ENCODE data around the gene VSTM4.

Gene VSTM4

DNA sequence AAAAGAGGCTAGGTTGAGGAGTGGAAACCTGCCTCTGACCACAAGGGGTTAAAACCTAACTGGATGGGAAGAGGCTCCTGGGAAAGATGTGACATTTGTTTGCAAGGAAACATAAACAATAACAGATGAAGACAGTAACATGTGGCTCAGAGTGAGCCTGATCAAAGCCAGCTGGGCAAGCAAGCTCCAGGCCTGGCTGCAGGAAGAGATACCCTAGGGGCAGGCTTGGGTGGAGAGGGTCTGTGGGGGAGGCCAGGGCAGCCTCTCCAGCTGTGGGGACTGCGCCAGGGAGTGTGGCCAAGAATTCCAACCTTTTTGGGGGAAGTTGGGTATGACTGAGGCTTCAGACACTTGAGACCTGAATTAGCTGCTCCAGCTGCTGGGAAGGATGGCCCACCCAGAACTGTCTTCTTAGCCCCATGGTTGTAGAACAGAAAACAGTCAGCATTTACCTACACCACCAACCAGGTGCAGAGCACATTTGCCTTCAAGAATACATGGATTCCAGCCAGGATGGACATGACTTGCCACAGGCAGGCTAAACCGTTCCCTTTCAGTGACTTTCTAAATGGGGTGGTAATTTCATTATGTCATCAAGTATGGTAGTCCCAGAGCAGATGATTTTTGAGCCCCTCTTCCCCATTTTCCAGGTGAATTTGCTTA, 28.9 kb upstream of the VSTM4 start:
- no peak overlapping the region for H3K4me3 ChIP-seq (ENCODE audit: low read depth, low read length)
- DNase-seq (ENCODE audit: low read depth) = no peak

DNA sequence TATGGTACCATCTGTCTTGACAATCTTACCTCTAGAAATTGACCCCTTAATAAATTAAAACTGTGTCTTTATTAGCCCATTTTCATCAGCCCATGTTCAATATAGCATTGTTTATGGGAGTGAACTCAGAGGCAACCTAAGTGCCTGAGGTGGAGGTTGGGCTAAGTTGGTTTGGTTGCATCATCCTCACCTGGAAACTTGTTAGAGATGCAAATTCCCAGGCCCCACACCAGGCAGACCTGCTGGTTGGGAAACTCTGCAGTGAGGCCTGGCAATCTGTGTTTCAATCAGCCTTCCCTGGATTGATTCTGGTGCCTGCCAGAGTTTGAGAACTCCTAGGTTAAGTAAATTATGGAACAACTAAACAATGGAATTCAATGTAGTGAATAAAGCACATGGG, 27.9 kb upstream of the VSTM4 start:
- H3K4me3 ChIP-seq (ENCODE audit: low read depth, low read length) = no peak overlapping the region
- no peak for DNase-seq (ENCODE audit: low read depth)

DNA sequence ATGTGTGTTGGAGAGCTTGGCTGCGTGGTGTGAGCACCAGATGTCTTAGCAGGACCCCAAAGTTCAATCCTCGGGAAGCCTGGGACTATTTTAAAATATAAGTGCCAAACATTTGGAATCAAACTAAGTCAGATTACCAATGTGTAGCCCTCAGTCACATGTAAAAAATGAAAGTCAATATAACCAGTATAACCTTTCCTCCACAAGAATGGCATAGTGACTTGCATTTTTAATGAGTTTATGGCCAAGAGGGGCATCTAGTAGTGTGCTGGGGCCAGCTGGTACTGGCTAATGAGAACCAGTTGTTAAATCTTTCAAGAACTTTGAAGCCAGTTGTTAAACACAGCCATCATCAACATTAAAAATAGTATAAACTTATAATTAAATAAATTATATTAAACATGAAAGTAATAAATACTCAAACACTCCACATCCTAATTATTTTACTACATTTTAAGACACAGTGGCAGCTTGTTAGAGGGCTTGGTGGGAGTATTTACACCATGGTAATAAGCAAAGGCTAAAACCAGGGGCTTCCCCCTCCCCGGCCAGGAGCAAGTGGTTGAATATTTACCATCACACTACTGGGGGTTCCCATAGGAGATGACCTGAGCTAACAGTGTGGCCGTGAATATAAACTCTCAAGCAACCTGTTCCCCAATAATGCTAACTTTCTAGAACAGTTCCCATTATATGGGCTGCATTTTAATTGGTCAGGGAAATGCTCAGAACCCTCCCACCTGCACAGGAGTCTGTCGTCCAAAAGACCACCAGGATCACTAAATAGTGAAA, 26.4 kb upstream of the VSTM4 start:
- no peak for DNase-seq (ENCODE audit: low read depth)
- H3K4me3 ChIP-seq (ENCODE audit: low read depth, low read length) = no peak overlapping the region

DNA sequence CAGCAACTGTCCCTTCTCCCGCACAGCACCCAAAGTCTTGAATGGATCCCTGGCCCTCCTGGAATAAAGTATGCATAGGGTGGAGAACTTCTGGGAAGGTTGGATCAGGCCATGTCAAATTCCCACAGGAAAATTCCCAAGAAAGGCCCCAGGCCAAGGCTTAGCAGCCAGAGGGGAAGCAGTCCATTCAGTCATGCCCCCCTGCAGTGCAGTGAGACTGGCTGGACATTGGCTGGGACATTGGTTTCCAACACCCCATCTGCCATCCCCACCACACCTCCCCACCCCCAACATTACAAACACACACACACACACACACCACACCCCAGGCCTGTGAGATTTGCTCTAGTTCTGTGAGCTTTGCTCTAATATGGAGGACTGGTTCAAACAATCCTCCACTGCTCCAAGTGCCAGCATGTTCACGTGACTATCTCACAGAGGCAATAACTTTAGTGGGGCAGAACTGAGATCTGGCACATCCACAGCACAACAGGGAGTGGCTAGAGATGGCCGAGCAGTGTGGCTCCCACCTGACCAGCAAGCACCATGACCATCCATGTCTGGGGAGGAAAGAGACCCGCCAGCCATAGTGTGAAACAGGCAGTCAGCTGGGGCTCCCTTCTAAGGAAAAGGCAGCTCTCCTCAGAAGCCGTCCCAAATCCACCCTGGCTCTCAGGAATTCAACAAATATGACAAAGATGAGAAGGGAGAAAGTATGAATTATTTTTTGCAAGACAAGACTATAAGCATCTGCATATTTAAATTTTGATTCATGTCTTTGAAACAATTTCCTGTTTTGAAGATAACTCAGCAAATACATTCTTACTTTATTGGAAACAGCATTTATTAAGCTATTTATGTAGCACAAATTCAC, 25.2 kb upstream of the VSTM4 start:
- H3K4me3 ChIP-seq (ENCODE audit: low read depth, low read length) = no peak overlapping the region
- no peak for DNase-seq (ENCODE audit: low read depth)

DNA sequence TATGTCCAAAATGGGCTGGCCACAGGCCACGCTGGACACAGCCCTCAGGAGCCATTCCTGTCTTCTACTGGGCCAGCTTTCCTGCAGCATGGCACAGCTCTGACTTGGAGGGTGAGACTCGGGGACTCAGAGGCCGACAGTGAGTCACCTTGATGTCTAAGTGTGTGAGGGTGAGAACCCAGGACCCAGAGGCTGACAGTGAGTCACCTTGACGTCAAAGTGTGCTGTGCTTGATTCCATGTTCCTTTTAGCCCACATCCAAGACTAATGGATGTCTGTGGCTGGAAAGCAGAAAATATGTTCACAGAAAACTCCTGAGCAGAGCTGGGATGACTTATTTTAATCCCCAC, 24.5 kb upstream of the VSTM4 start:
- no peak overlapping the region for H3K4me3 ChIP-seq (ENCODE audit: low read depth, low read length)

DNA sequence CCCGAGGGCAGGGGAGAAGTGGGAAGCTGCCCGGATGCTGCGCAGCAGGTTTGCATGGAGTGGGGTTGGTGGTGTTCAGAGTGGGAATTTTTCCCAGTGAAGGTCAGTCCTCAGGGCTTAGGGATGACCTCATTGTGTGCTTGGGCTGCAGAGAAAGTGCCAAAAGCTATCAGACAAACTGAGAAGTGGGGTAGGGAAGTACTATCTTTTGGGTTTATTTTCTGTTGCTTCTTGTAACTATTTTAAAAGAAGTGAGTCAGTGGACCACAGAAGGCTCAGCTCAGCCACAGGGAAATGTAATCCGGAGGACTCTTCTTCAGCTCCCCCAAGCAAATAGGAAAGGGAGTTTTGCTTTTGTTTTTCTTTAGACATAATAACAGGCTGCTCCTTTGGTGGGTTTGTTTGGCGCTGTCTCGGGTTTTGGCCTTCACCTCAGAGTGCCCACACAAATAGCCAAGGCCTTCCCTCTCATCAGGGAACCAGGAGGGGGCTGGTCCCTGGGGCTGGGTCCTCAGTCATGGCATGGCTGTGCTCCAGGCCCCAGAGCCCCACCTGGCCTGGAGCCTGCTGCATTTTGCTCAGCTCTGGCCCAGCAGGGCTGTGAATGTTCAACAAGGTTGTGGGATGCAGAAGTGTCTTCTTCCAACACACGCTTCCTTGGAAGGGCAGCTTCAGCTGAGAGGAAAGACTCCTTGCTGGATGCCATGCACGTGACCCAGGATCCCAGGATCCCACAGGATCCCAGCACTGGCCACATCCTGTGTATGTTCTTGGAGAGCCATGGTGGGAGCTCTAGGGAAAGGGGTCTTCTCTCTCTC, 23.9 kb upstream of the VSTM4 start:
- no peak overlapping the region for H3K4me3 ChIP-seq (ENCODE audit: low read depth, low read length)
- DNase-seq (ENCODE audit: low read depth) = no peak

More for the DNA sequence above, 24.5 kb upstream of the VSTM4 start:
- peak; percentile 89 for DNase-seq (ENCODE audit: low read depth)

DNA sequence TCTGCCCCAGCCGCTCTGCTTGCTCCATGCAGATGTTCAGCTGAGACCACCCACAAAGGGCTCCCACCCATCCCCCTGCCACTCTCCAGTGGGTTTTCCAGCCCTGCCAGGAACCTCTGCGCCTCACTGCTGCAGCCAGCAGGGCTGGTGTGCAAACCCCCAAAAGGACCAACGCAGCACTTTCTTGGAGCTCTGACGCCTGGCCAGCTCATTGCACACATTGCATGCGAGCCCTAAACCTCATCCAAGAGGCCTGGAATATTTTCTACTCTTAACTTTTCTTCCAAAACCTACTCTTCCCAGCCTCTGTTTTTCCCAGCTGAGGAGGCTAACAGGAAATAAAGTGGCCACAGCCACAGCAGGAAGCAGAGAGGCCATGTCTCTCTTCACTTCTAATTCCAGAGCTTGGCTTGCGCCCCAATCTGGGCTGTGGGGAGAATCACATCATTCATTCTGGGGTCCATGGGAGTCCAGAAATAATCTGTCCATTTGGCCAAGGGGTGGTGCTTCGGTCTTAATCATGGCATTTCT, 23.1 kb upstream of the VSTM4 start:
- H3K4me3 ChIP-seq (ENCODE audit: low read depth, low read length) = no peak overlapping the region
- peak; percentile 51 for DNase-seq (ENCODE audit: low read depth)

DNA sequence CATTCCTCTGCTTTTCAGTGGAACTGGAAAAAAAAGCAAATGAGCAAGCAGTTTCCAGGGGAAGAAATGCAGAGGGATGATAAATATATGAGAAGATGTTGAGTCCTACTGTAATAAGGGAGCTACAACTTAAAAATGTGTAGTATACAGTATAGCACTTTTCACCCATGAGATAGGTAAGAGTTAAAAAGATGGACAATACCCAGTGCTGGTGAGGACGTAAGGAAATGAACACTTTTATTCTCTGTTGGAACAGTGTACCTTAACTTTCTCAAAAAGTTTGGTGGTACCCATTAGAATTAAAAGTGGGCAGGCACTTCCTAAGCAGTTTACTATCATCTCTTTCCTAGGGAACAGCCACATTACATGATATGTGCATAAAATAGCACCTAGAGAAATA, 21.2 kb upstream of the VSTM4 start:
- no peak overlapping the region for H3K4me3 ChIP-seq (ENCODE audit: low read depth, low read length)
- DNase-seq (ENCODE audit: low read depth) = no peak

DNA sequence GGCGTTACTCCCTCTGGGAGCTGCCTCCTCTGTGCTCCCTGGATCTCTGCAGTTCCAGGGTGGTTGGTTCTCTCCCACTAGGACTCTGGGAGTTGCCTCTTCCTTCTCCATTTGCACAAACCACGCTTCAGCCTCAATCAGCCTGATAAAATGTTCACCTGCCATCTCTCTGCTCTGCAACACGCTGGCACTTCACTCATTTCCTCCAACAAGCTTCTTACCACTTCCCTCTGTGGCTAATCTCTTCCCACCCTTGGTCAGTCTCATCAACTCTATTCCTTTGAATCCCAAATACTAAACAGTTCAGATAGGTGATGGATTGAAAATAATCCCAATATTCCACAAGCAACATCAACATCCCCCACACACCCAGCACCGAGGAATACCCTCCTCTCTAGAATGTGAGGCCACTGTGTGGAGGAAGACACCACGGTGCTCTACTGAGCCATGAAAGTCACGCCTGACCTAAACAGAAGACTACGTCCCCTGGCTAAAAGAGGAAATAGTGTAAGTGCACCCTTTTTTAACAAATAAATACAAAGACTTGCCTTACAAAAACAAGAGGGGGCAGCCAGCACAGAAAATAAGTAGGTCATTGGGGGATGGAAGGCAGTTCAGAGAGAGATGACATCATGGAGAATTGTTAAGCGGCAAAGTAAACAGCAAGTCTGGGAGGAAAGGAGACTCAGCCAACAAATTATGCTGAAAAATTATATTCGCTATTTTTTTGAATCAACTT, 20.4 kb upstream of the VSTM4 start:
- H3K4me3 ChIP-seq (ENCODE audit: low read depth, low read length) = no peak overlapping the region
- no peak for DNase-seq (ENCODE audit: low read depth)

DNA sequence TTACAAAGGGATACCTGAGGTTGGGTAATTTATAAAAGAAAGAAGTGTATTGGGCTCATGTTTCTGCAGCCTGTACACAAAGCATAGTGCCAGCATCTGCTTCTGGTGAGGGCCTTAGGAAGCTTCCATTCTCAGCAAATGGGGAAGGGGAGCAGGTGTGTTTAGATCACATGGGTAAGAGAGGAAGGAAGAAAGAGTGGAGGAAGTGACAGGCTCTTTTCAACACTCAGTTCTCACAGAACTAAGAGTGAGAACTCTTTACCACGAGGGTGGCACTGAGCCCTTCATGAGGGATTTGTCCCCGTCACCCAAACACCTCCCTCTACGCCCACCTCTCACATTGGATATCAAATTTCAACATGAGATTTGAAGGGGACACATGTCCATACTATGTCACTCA, 19.0 kb upstream of the VSTM4 start:
- DNase-seq (ENCODE audit: low read depth) = no peak
- H3K4me3 ChIP-seq (ENCODE audit: low read depth, low read length) = no peak overlapping the region

DNA sequence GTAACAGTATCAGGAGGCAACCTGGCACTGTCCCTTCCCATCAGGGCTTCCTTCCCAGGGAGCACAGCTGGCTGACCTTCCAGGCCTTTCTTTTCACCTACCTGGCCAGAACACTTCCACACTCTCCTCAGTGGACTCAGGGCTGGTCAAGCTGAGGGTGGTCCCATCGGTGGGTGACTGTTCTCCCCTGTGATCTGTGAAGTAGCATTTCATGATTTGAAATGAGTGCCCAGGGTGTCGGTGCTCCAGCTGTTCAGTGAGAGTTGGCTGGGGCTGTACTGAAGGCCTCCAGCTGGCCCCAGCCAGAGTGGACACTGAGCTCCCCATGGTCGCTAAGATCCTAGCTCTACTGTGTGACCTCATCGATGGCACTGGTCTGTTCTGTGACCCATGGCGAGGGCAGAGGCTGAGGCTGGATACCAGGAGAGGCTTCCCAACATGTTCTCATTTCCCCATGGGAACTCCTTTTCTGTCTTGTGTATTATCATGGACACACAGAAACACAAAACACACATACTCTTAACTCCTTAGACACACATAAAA, 18.5 kb upstream of the VSTM4 start, which contains the start of gene FAM170B:
TSS of gene FAM170B (minus strand) at position 316 of the 543 bp plus-strand sequence. CDS start at position 213, 103 bp downstream.
- no peak for DNase-seq (ENCODE audit: low read depth)

DNA sequence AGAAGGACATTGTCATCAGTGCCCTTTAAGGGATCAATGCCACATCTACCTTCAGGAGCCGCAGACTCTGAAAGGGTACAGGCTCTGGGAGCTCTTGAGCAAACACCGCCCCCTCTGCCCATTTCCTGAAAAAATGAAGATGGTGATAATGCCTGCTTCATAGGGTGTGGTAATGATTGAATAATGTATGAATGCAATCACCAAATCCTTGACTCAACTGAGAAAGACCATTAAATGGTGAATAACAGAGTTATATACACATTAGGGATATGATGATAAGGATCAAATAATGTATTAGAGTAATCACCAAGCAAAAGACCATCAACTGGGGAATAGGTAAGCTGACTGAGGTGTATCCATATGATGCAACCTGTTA, 17.0 kb upstream of the VSTM4 start:
- no peak for DNase-seq (ENCODE audit: low read depth)

More for the DNA sequence above, 18.5 kb upstream of the VSTM4 start, which contains the start of gene FAM170B:
- H3K4me3 ChIP-seq (ENCODE audit: low read depth, low read length) = no peak within 1 kb of the TSS

DNA sequence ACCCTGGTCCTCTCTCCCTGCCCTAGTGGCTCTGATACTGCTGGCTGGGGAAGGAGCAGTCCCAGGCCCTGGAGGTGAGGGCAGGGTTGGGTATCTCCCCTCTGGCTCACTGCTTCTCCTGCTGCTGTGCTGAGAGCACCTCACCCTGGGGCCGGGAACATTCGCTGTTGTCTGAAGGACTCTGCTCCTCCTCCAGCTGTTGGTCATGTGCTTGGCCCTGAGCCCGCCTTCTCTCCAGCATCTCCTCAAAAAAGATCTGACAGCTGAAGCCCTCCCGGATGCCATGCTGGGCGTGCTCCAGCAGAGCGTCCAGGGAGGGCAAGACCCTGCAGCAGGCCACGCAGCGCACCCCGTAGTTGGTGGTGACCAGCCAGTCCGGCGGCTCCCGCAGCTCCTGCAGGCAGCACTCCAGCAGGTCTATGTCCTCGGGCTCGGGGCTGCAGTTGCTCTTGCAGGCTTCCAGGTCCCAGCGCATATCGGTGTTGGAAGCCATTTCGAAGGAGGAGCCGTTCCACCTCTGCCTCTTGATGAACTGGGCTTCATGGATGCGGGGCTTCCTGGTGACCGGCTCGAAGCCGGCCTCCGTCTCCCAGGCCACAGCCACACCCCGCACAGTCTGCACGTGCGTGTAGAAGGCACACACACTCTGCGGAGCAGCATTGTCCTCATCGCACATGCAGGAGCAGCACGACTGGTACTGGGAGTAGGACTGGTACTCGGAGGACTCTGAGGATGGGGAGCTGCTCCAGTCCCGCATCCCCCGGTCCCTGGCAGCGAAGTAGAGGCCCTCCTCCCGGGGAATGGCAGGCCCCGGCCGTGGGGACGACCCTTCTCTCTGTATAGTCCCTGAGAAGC, 16.4 kb upstream of the VSTM4 start:
- DNase-seq (ENCODE audit: low read depth) = no peak
- no peak overlapping the region for H3K4me3 ChIP-seq (ENCODE audit: low read depth, low read length)

More for the DNA sequence above, 17.0 kb upstream of the VSTM4 start:
- H3K4me3 ChIP-seq (ENCODE audit: low read depth, low read length) = no peak overlapping the region

DNA sequence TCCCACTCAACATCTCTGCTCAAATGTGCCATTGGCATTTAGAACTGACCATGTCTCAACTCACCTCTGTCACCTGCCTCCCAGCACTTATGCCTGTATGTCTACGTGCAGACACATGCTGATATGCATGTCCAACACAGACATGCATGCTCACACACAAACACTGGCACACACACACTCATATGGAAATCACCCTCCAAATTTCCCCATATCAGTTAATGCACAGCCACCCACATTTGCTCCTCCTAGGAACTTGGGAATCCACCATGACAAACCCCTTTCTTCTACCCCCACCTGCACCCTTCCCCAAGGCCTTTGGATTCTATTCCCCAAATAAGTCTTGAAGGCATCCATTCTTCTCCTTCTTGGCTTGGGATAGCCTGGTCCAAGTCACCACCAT, 14.1 kb upstream of the VSTM4 start:
- no peak overlapping the region for H3K4me3 ChIP-seq (ENCODE audit: low read depth, low read length)
- DNase-seq (ENCODE audit: low read depth) = no peak

DNA sequence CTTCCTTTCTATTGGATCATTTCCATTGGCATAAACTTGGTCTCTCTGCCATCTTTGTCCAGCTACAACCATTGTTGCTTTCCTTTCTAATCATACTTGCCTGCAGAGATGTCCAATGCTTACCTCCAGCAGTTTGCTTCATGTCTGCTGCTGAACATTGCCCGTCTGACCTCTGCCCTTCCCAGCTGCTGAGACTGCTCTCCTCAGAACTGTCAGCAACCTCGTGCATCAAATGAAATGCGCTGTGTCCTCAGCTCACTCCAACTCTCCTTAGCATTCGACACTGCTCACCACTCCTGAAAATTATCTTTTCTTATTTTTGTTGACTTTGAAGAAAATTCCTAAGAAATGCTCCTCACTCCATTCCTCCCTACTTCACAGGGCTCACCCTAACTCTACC, 13.5 kb upstream of the VSTM4 start:
- no peak for DNase-seq (ENCODE audit: low read depth)
- H3K4me3 ChIP-seq (ENCODE audit: low read depth, low read length) = no peak overlapping the region

DNA sequence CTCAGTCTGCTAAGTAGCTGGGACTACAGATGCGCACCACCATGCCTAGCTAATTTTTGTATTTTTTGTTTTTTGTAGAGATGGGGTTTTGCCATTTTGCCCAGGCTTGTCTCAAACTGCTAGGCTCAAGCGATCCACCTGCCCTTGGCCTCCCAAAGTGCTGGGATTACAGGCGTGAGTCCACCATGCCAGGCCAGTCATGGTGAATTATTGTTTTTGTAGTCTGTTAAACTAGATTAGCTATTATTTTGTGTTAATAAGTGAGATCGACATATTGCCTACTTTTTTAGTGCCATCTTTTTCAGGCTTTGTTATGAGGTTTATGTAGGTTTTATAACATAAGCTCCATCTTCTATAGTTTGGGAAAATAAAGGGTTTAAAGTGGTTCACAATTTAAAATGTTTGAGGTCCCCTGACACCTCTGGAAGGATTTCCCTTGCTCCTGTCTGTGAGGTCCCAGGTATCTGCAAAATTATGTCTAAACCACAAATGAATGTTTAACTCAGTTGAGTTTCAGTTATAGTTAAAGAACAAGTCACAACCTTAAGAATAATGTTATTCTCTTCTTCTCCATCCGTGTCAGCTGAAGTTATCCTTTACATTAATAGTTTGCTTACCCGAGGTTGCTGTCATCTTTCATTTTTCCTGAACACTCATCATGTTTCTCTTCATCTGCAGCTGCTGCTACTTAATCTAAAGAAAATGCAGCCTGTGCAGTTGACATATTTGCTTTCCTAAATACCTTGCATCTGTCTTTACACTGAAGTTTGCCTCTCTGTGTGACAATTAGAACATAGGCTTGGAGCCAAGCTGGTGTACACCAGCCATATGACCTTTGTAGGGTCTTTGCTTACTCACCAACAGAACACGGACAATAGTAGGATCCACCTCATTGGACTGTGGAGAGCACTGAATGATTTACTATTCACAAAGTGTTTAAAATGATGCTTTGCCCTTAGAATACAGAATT, 8.9 kb upstream of the VSTM4 start:
- no peak for DNase-seq (ENCODE audit: low read depth)
- no peak overlapping the region for H3K4me3 ChIP-seq (ENCODE audit: low read depth, low read length)

Data from skeletal muscle cell (primary cell).